ENCODE results near the gene POGLUT3.

DNA sequence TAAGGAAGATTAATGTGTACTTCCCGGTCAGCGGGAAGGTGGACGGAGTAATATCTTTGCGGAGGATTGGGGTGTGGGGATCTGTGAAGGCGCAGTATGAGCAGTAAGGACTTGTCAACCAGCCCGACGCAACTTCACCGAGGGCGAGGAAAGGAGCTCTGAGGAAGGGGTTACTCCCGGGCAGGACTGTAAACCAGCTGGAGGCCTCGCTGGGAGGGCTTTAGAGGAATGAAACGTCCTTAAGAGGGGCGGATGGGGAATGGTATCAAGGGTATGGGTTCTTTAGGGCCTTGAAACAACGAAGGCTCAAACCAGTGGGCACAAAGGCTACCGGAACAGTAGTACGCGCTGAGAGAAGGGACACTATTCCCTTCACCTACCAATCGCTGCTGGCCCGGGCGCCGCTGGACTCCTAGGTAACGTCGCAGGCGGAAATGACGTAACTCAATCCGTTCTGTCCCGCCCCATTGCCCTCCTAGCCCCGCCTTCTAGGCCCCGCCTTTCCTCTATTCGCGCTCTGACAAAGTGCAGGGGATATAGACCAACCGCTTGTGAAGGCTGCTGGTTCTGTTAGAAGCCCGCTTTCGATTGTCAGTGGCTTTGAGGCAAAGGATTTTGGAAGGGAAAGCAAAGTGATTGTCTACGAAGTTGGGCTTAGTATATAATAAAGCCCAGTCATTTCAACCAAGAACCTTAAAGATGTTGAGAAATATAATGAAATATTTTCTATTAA is 30.9 kb downstream of the POGLUT3 start, which contains the start of gene C11orf65:
- TF ChIP-seq MAFK (IDR thresholded peaks at IDR 0.05; ENCODE audit: partially characterized antibody) (no peak), MYC (IDR thresholded peaks at IDR 0.05; ENCODE audit: borderline replicate concordance, low read length) (no peak), JUNB (IDR thresholded peaks at IDR 0.05) (no peak)
- TF ChIP-seq, protein P1, sequence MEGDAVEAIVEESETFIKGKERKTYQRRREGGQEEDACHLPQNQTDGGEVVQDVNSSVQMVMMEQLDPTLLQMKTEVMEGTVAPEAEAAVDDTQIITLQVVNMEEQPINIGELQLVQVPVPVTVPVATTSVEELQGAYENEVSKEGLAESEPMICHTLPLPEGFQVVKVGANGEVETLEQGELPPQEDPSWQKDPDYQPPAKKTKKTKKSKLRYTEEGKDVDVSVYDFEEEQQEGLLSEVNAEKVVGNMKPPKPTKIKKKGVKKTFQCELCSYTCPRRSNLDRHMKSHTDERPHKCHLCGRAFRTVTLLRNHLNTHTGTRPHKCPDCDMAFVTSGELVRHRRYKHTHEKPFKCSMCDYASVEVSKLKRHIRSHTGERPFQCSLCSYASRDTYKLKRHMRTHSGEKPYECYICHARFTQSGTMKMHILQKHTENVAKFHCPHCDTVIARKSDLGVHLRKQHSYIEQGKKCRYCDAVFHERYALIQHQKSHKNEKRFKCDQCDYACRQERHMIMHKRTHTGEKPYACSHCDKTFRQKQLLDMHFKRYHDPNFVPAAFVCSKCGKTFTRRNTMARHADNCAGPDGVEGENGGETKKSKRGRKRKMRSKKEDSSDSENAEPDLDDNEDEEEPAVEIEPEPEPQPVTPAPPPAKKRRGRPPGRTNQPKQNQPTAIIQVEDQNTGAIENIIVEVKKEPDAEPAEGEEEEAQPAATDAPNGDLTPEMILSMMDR (IDR thresholded peaks at IDR 0.05) = no peak
- TF ChIP-seq, protein P2, sequence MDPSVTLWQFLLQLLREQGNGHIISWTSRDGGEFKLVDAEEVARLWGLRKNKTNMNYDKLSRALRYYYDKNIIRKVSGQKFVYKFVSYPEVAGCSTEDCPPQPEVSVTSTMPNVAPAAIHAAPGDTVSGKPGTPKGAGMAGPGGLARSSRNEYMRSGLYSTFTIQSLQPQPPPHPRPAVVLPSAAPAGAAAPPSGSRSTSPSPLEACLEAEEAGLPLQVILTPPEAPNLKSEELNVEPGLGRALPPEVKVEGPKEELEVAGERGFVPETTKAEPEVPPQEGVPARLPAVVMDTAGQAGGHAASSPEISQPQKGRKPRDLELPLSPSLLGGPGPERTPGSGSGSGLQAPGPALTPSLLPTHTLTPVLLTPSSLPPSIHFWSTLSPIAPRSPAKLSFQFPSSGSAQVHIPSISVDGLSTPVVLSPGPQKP (IDR thresholded peaks at IDR 0.05; ENCODE audit: low read depth, low read length) = no peak

Data from A549 (cell line).